PC-3 (cell line): ENCODE data around the gene ARSB. TPM values are rescaled to one million over a fixed set of nuclear protein-coding genes. Genes with fewer than 3 reads are reported as not detected.

Source experiments
- ATAC-seq: fragments of 200-7000 bp; cut with Tn5 transposase; 2 replicates; pipeline ENCODE4 v1.9.1; 2020; ENCODE audit warnings: mild to moderate bottlenecking, moderate library complexity
- BruUV-seq: library from RNA; stranded (reverse); fragments of 400-500 nt; replicated peaks from 2 replicates; lab custom pipeline; 2021; lab: Mats Ljungman, UMichigan
- CTCF ChIA-PET: fragments of 300-600 bp; sonication (Branson Sonifier 250); formaldehyde crosslinking; loops from one replicate; lab custom pipeline; 2022; ENCODE audit warnings: antibody characterized with exemption; lab: Charles Lee
- POLR2A ChIA-PET: fragments of 300-600 bp; sonication (Branson Sonifier 250); formaldehyde crosslinking; loops from one replicate; lab custom pipeline; 2022; ENCODE audit warnings: antibody characterized with exemption; ENCODE audit not compliant: unreplicated experiment; lab: Charles Lee
- DNase-seq: peaks from one replicate; pipeline ENCODE4 v3.0.0-alpha.2; 2015
- H2AFZ ChIP-seq: fragments of 300-600 bp; sonication (generic); 2 replicates; pipeline ENCODE4 v1.6.0; 2016; ENCODE audit warnings: antibody characterized with exemption, low read length
- H3F3A ChIP-seq: fragments of 300-600 bp; sonication (generic); one replicate; pipeline ENCODE4 v1.6.0; 2017; ENCODE audit warnings: antibody characterized with exemption, low read length, control low read depth, mild to moderate bottlenecking; ENCODE audit not compliant: unreplicated experiment
- H3K27ac ChIP-seq: fragments of 300-600 bp; sonication (generic); 2 replicates; pipeline ENCODE4 v1.5.1; 2016; ENCODE audit warnings: mild to moderate bottlenecking, low read length
- H3K27me3 ChIP-seq: fragments of 300-600 bp; sonication (generic); 2 replicates; pipeline ENCODE4 v1.6.1; 2016; ENCODE audit warnings: low read length, mixed read lengths
- H3K36me3 ChIP-seq: fragments of 300-600 bp; sonication (generic); 2 replicates; pipeline ENCODE4 v1.6.1; 2016; ENCODE audit warnings: low read depth, mixed run types, low read length, mixed read lengths
- H3K4me1 ChIP-seq: fragments of 300-600 bp; sonication (generic); 2 replicates; pipeline ENCODE4 v1.5.1; 2016; ENCODE audit warnings: low read length; ENCODE audit not compliant: insufficient read depth
- H3K4me2 ChIP-seq: fragments of 300-600 bp; sonication (generic); 2 replicates; pipeline ENCODE4 v1.6.0; 2016; ENCODE audit warnings: low read length
- H3K4me3 ChIP-seq: fragments of 300-600 bp; sonication (generic); 2 replicates; pipeline ENCODE4 v1.5.1; 2016; ENCODE audit warnings: mild to moderate bottlenecking, low read length, mixed read lengths
- H3K79me2 ChIP-seq: fragments of 300-600 bp; sonication (generic); 2 replicates; pipeline ENCODE4 v1.6.1; 2017; ENCODE audit warnings: low read length, mixed read lengths
- H3K9ac ChIP-seq: fragments of 300-600 bp; sonication (generic); 2 replicates; pipeline ENCODE4 v1.6.0; 2016; ENCODE audit warnings: mild to moderate bottlenecking, low read length
- H3K9me2 ChIP-seq: fragments of 300-600 bp; sonication (generic); replicated peaks from 2 replicates; pipeline ENCODE4 v1.6.1; 2016; ENCODE audit warnings: mixed run types, low read length, mixed read lengths
- H3K9me3 ChIP-seq: fragments of 300-600 bp; sonication (generic); 2 replicates; pipeline ENCODE4 v1.6.1; 2016; ENCODE audit warnings: low read length, mixed read lengths
- H4K20me1 ChIP-seq: fragments of 300-600 bp; sonication (generic); 2 replicates; pipeline ENCODE4 v1.6.1; 2016; ENCODE audit warnings: low read length, mixed read lengths
- CTCF ChIP-seq: fragments of 300-600 bp; sonication (generic); conservative IDR thresholded peaks from 2 replicates; pipeline ENCODE4 v1.5.1; 2017; ENCODE audit warnings: antibody characterized with exemption, low read depth, mild to moderate bottlenecking, low read length
- EZH2 ChIP-seq: fragments of 300-600 bp; sonication (generic); IDR thresholded peaks from one replicate; pipeline ENCODE4 v1.6.1; 2017; ENCODE audit warnings: antibody characterized with exemption, mild to moderate bottlenecking, low read length; ENCODE audit not compliant: unreplicated experiment
- EZH2phosphoT487 ChIP-seq: fragments of 300-600 bp; sonication (generic); IDR thresholded peaks from 2 replicates; pipeline ENCODE4 v1.6.1; 2018; ENCODE audit warnings: mild to moderate bottlenecking, antibody characterized with exemption, low read length, borderline replicate concordance
- intact Hi-C: fragments of 100-400 bp; cut with micrococcal nuclease; formaldehyde crosslinking; loops from 2 replicates; pipeline ENCODE4 v1.9.0; 2023
- total RNA-seq: library from RNA; depleted of rRNA; stranded (reverse); fragments of >200 nt; gene quantifications from 2 replicates; pipeline ENCODE4 v1.2.3, GENCODE V29; 2014

The ARSB gene
- total RNA-seq, 1 experiment from 2014 or later, result 8.1 TPM

GRCh38 chr5:78735834-78736463 lies 249.2 kb downstream of the ARSB start:
- Histone ChIP-seq H3K27ac (no peak overlapping the region), H3K4me2 (no peak overlapping the region), H3K9me3 (no peaks in the 10 kb centered on the region), H2AFZ (no peak overlapping the region), H3K9ac (no peak overlapping the region), H3K36me3 (no peaks in the 10 kb centered on the region), H3K4me1 (no peaks in the 10 kb centered on the region), H3K27me3 (no peaks in the 10 kb centered on the region), H3K4me3 (no peak overlapping the region), H3K79me2 (no peaks in the 10 kb centered on the region), H3F3A (no peaks in the 10 kb centered on the region), H3K9me2 (no peaks in the 10 kb centered on the region), H4K20me1 (no peaks in the 10 kb centered on the region)
- DNase-seq, result no peak
- intact Hi-C loops, result no loop called here
- no peak for ATAC-seq
- CTCF ChIA-PET, result no interaction called here
- no TSS peak for BruUV-seq
- TF ChIP-seq EZH2phosphoT487 (no peak), EZH2 (no peak), CTCF (no peak)
- POLR2A ChIA-PET, result no interaction called here

GRCh38 chr5:78734950-78735349 lies 250.2 kb downstream of the ARSB start:
- Histone ChIP-seq H3K4me2 (no peak overlapping the region), H3K9ac (no peak overlapping the region)
- no peak for ATAC-seq

More at GRCh38 chr5:78734950-78735349, 250.2 kb downstream of the ARSB start:
- H3K36me3 ChIP-seq, result no peaks in the 10 kb centered on the region
- CTCF ChIA-PET, result no interaction called here
- no peak for DNase-seq
- POLR2A ChIA-PET, result no interaction called here
- H3K9me3 ChIP-seq, result no peaks in the 10 kb centered on the region
- TF ChIP-seq EZH2 (no peak), CTCF (no peak), EZH2phosphoT487 (no peak)
- H2AFZ ChIP-seq, result no peak overlapping the region
- no peak overlapping the region for H3K27ac ChIP-seq
- no peaks in the 10 kb centered on the region for H3K4me1 ChIP-seq
- no peaks in the 10 kb centered on the region for H4K20me1 ChIP-seq
- H3F3A ChIP-seq, result no peaks in the 10 kb centered on the region
- no peaks in the 10 kb centered on the region for H3K27me3 ChIP-seq
- no peak overlapping the region for H3K4me3 ChIP-seq
- H3K79me2 ChIP-seq, result no peaks in the 10 kb centered on the region
- intact Hi-C loops, result no loop called here
- BruUV-seq, result no TSS peak
- H3K9me2 ChIP-seq, result no peaks in the 10 kb centered on the region
